ENCODE measurements around the gene CLDN1. TPM values are rescaled to one million over a fixed set of nuclear protein-coding genes. Genes with fewer than 3 reads are reported as not detected.

The CLDN1 gene
- polyA plus RNA-seq, 1 of the 3 experiments (the other 2 are of a cell fraction) = 0.82 TPM

- no peak overlapping the region for H2AFZ ChIP-seq (ENCODE audit: low read depth)
- ChIA-PET CTCF (interaction anchor here (1.4 to 1.8 kb wide), 2 partner anchors 17 to 32 kb away, joined by 3 to 7 read pairs; partner anchors contain the start of gene CLDN1), POLR2A (no interaction called here)
- H3K9ac ChIP-seq = no peak overlapping the region
- H3K27ac ChIP-seq (ENCODE audit: low read depth in 2 of 2, low read length in 1 of 2) = no peak overlapping the region
- no peaks in the 10 kb centered on the region for H3K36me3 ChIP-seq (replicated peaks in 1 of 2; ENCODE audit: control insufficient read depth in 1 of 2, insufficient read depth in 2 of 2, low read length in 1 of 2)
- H3K4me3 ChIP-seq (ENCODE audit: low read depth in 2 of 2, low read length in 1 of 2) = no peak overlapping the region
- no peaks in the 10 kb centered on the region for H3K27me3 ChIP-seq (ENCODE audit: insufficient read depth)
- H3K9me2 ChIP-seq = no peaks in the 10 kb centered on the region
- H3K4me2 ChIP-seq = no peak overlapping the region
- H3K9me3 ChIP-seq = no peaks in the 10 kb centered on the region
- DNase-seq = no peak
- TF ChIP-seq JUND (IDR thresholded peaks at IDR 0.05) (no peak), CTCF (IDR thresholded peaks at IDR 0.05) (peak; percentile 14; the same call in 1 of the 2 replicates)
- no peaks in the 10 kb centered on the region for H3K79me2 ChIP-seq (ENCODE audit: insufficient read depth)
- H3F3A ChIP-seq (replicated peaks; ENCODE audit: insufficient read depth) = no peaks in the 10 kb centered on the region
- peaks cover 0 to 8% of the 10 kb centered on the region in 2 experiments; a peak in 1 of 4 replicates for H3K4me1 ChIP-seq (ENCODE audit: control insufficient read depth in 1 of 2, insufficient read depth in 2 of 2, low read depth in 1 of 2, low read length in 1 of 2)
- no peaks in the 10 kb centered on the region for H4K20me1 ChIP-seq (ENCODE audit: insufficient read depth)
Measured at GRCh38 chr3:190339130-190339529, 16.9 kb upstream of the CLDN1 start.

- CTCF ChIA-PET = interaction anchor here (1.4 to 1.8 kb wide), 2 partner anchors 16 to 32 kb away, joined by 3 to 7 read pairs; partner anchors contain the start of gene CLDN1
- Histone ChIP-seq H3K27ac (ENCODE audit: low read depth in 2 of 2, low read length in 1 of 2) (no peak overlapping the region), H3K4me3 (ENCODE audit: low read depth in 2 of 2, low read length in 1 of 2) (no peak overlapping the region), H3K9ac (no peak overlapping the region), H3K36me3 (replicated peaks in 1 of 2; ENCODE audit: control insufficient read depth in 1 of 2, insufficient read depth in 2 of 2, low read length in 1 of 2) (no peaks in the 10 kb centered on the region), H2AFZ (ENCODE audit: low read depth) (no peak overlapping the region), H3K4me2 (no peak overlapping the region), H3K79me2 (ENCODE audit: insufficient read depth) (no peaks in the 10 kb centered on the region), H3K9me3 (no peaks in the 10 kb centered on the region), H3K9me2 (no peaks in the 10 kb centered on the region), H3K4me1 (ENCODE audit: control insufficient read depth in 1 of 2, insufficient read depth in 2 of 2, low read depth in 1 of 2, low read length in 1 of 2) (peaks cover 0 to 8% of the 10 kb centered on the region in 2 experiments; a peak in 1 of 4 replicates), H3F3A (replicated peaks; ENCODE audit: insufficient read depth) (no peaks in the 10 kb centered on the region), H4K20me1 (ENCODE audit: insufficient read depth) (no peaks in the 10 kb centered on the region), H3K27me3 (ENCODE audit: insufficient read depth) (no peaks in the 10 kb centered on the region)
- POLR2A ChIA-PET = no interaction called here
- TF ChIP-seq MAX (IDR thresholded peaks at IDR 0.05; ENCODE audit: low read depth) (no peak), ELF1 (IDR thresholded peaks at IDR 0.05) (no peak), FOXM1 (IDR thresholded peaks at IDR 0.05; ENCODE audit: low read depth) (no peak), MEF2A (IDR thresholded peaks at IDR 0.05; ENCODE audit: borderline replicate concordance, low read depth) (no peak), IRF3 (IDR thresholded peaks at IDR 0.05; ENCODE audit: low read depth, low read length) (no peak), USF1 (IDR thresholded peaks at IDR 0.05; ENCODE audit: borderline replicate concordance, low read depth) (no peak), SIN3A (IDR thresholded peaks at IDR 0.05; ENCODE audit: borderline replicate concordance, low read depth, low read length) (no peak), MXI1 (IDR thresholded peaks at IDR 0.05; ENCODE audit: low read depth, low read length) (no peak), TCF12 (IDR thresholded peaks at IDR 0.05) (no peak), NFIC (IDR thresholded peaks at IDR 0.05; ENCODE audit: borderline replicate concordance) (no peak), PBX3 (IDR thresholded peaks at IDR 0.05) (no peak), GABPA (IDR thresholded peaks at IDR 0.05; ENCODE audit: low read depth) (no peak), NRF1 (IDR thresholded peaks at IDR 0.05; ENCODE audit: low read depth, low read length) (no peak), USF2 (IDR thresholded peaks at IDR 0.05; ENCODE audit: borderline replicate concordance, low read depth, low read length) (no peak), RCOR1 (IDR thresholded peaks at IDR 0.05; ENCODE audit: low read length) (no peak), YY1 (IDR thresholded peaks at IDR 0.05; ENCODE audit: low read depth) (no peak), FOXJ3 (CRISPR knock-in tag; IDR thresholded peaks at IDR 0.05) (no peak)
- no peak for DNase-seq
Measured at GRCh38 chr3:190338717-190339116, 16.5 kb upstream of the CLDN1 start.

Data from SK-N-SH (cell line).